CD14-positive monocyte (primary cell): ENCODE results near the gene RNF19B. TPM values are rescaled to one million over a fixed set of nuclear protein-coding genes. Genes with fewer than 3 reads are reported as not detected.

ENCODE experiments used
- DNase-seq, 3 donors: peaks; one replicate each; pipeline ENCODE4 v3.0.0-alpha.2; 2011 to 2022
- H2AFZ ChIP-seq: 2 replicates; pipeline ENCODE4 v1.6.0; 2012; ENCODE audit warnings: mild to moderate bottlenecking, low read depth, low read length, inconsistent platforms; ENCODE audit not compliant: insufficient read depth, poor library complexity, severe bottlenecking
- H3K27ac ChIP-seq, 2 donors: 1 replicate in 1 of 2; 2 replicates in 1 of 2; pipeline ENCODE4 v1.5.1; 2012 to 2013; ENCODE audit warnings: low read length in 2 of 2, control low read depth in 1 of 2, inconsistent platforms in 1 of 2, low read depth in 1 of 2, mild to moderate bottlenecking in 1 of 2
- H3K27me3 ChIP-seq, 2 donors: one replicate each; pipeline versions ENCODE4 v1.6.0 to v1.6.1; 2011 to 2013; ENCODE audit warnings: low read length in 2 of 2; ENCODE audit not compliant: control insufficient read depth in 2 of 2, insufficient read depth in 2 of 2
- H3K36me3 ChIP-seq, 2 donors: replicated peaks in 1 of 2; 1 replicate in 1 of 2; 2 replicates in 1 of 2; pipeline versions ENCODE4 v1.5.1 to v1.6.1; 2012 to 2013; ENCODE audit warnings: low read length in 2 of 2, control low read depth in 1 of 2, inconsistent platforms in 1 of 2, mild to moderate bottlenecking in 1 of 2; ENCODE audit not compliant: insufficient read depth in 2 of 2, control insufficient read depth in 1 of 2
- H3K4me1 ChIP-seq, 2 donors: 1 replicate in 1 of 2; 2 replicates in 1 of 2; pipeline versions ENCODE4 v1.5.1 to v1.6.1; 2012 to 2013; ENCODE audit warnings: low read length in 2 of 2, control low read depth in 1 of 2, inconsistent platforms in 1 of 2, mild to moderate bottlenecking in 1 of 2, moderate library complexity in 1 of 2; ENCODE audit not compliant: insufficient read depth in 2 of 2, control insufficient read depth in 1 of 2
- H3K4me2 ChIP-seq: replicated peaks from 2 replicates; pipeline ENCODE3; 2012; ENCODE audit warnings: low read length, moderate library complexity, mild to moderate bottlenecking; ENCODE audit not compliant: poor library complexity, severe bottlenecking; ENCODE audit errors: extremely low read depth
- H3K4me3 ChIP-seq, 3 experiments: fragments of 200-600 bp in 1 of 3; sonication (generic) in 1 of 3; replicated peaks in 1 of 3; 1 replicate in 2 of 3; 2 replicates in 1 of 3; pipeline ENCODE4 v1.5.1; 2011 to 2013; ENCODE audit warnings: low read length in 3 of 3, mild to moderate bottlenecking in 3 of 3, control low read depth in 2 of 3, low read depth in 2 of 3, inconsistent platforms in 1 of 3, moderate library complexity in 1 of 3
- H3K79me2 ChIP-seq: 2 replicates; pipeline ENCODE4 v1.6.0; 2012; ENCODE audit warnings: mild to moderate bottlenecking, control low read depth, inconsistent platforms, low read length, moderate library complexity; ENCODE audit not compliant: insufficient read depth
- H3K9ac ChIP-seq: 2 replicates; pipeline ENCODE4 v1.6.0; 2017; ENCODE audit warnings: low read length, mild to moderate bottlenecking; ENCODE audit not compliant: insufficient read depth, poor library complexity, severe bottlenecking
- H3K9me3 ChIP-seq, 2 donors: replicated peaks in 1 of 2; 1 replicate in 1 of 2; 2 replicates in 1 of 2; pipeline versions ENCODE4 v1.5.1 to v1.6.1; 2012 to 2013; ENCODE audit warnings: low read length in 2 of 2, control low read depth in 1 of 2; ENCODE audit not compliant: control insufficient read depth in 1 of 2, insufficient read depth in 1 of 2
- H4K20me1 ChIP-seq: 2 replicates; pipeline ENCODE4 v1.6.0; 2012; ENCODE audit warnings: mild to moderate bottlenecking, low read length, control low read depth, moderate library complexity; ENCODE audit not compliant: insufficient read depth
- H3K27ac Mint-ChIP-seq, 7 donors: one replicate each; pipeline ENCODE4 v1.8.0; 2020; ENCODE audit warnings: mild to moderate bottlenecking in 7 of 7, mixed read lengths in 7 of 7, moderate library complexity in 6 of 7, inconsistent platforms in 2 of 7
- H3K27me3 Mint-ChIP-seq, 3 donors: one replicate each; pipeline ENCODE4 v1.8.0; 2021 to 2022; ENCODE audit warnings: low read depth in 3 of 3, mild to moderate bottlenecking in 3 of 3, mixed read lengths in 3 of 3, moderate library complexity in 3 of 3, inconsistent platforms in 1 of 3
- H3K36me3 Mint-ChIP-seq, 2 donors: one replicate each; pipeline ENCODE4 v1.8.0; 2020; ENCODE audit warnings: mixed read lengths in 2 of 2, inconsistent platforms in 1 of 2, mild to moderate bottlenecking in 1 of 2
- H3K4me1 Mint-ChIP-seq: one replicate; pipeline ENCODE4 v1.8.0; 2020; ENCODE audit warnings: mild to moderate bottlenecking, mixed read lengths
- H3K4me3 Mint-ChIP-seq, 2 donors: one replicate each; pipeline ENCODE4 v1.8.0; 2020; ENCODE audit warnings: mild to moderate bottlenecking in 2 of 2, mixed read lengths in 2 of 2, moderate library complexity in 1 of 2
- H3K9me3 Mint-ChIP-seq, 7 donors: one replicate each; pipeline ENCODE4 v1.8.0; 2020 to 2022; ENCODE audit warnings: mixed read lengths in 7 of 7, mild to moderate bottlenecking in 6 of 7, moderate library complexity in 6 of 7, inconsistent platforms in 2 of 7
- WGBS: methylation state at CpG from one replicate; pipeline ENCODE4 v1.1.5; 2013; ENCODE audit warnings: missing lambda C conversion rate; ENCODE audit not compliant: insufficient coverage; 5-methylcytosine and 5-hydroxymethylcytosine counted together
- intact Hi-C, 2 donors: fragments of 100-400 bp; cut with micrococcal nuclease; formaldehyde crosslinking; loops; one replicate each; pipeline versions ENCODE4 v1.15.0 to v1.15.1; 2023
- polyA plus RNA-seq, 3 donors: library from polyadenylated mRNA; depleted of rRNA in 1 of 3; unstranded in 2 of 3; stranded (reverse) in 1 of 3; fragments of 300-500 nt in 2 of 3; fragments of >200 nt in 1 of 3; fragmentation: Illumina TruSeq in 2 of 3; gene quantifications; 1 replicate in 2 of 3; 2 replicates in 1 of 3; pipeline ENCODE4 v1.2.3, GENCODE V29; 2012 to 2021
- TF ChIP-seq, protein P1 (sequence below): fragments of 200-600 bp; IDR thresholded peaks from one replicate; pipeline ENCODE4 v1.8.0; 2022; ENCODE audit warnings: antibody characterized with exemption, mild to moderate bottlenecking

RNF19B gene
- polyA plus RNA-seq, 3 donors, result 4.1 to 106 (median 5.8) TPM

DNA sequence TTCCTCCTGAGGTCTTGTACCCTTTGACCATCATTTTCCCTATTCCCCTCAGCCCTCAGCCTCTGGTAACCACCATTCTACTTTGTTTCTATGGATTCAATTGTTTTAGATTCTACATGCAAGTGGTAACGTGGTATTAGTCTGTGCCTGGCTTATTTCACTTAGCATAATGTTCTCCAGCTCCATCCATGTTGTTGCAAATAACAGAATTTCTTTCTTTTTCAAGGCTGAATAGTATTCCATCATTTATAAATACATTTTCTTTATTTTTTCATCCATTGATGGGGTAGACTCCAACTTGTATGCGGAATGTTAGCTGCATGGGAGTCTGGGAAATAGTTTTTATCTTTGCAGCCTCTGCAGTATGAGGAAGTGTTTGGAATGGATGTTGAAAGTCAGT lies 37.2 kb downstream of the RNF19B start:
- H3K27ac Mint-ChIP-seq, result no peak overlapping the region
- WGBS, result no CpG with 5 or more reads among the region's 2 CpGs
- peaks cover 14% of the 10 kb centered on the region for H3K4me1 Mint-ChIP-seq
- Histone ChIP-seq H3K36me3 (no peaks in the 10 kb centered on the region), H3K4me2 (no peak overlapping the region), H2AFZ (no peak overlapping the region), H3K27ac (no peak overlapping the region), H3K9me3 (peaks cover 0 to 18% of the 10 kb centered on the region in 2 donors), H3K9ac (no peak overlapping the region), H3K27me3 (peaks cover 36 to 48% of the 10 kb centered on the region in 2 donors), H3K4me3 (no peak overlapping the region), H3K4me1 (peaks cover 11 to 12% of the 10 kb centered on the region in 2 donors), H4K20me1 (peaks cover 9% of the 10 kb centered on the region), H3K79me2 (no peaks in the 10 kb centered on the region)
- peak overlapping the region in 1 of 2 donors; percentile 17 for H3K4me3 Mint-ChIP-seq
- peaks cover 0 to 20% (median 8%) of the 10 kb centered on the region in 7 donors for H3K9me3 Mint-ChIP-seq
- intact Hi-C loops, result no loop called here
- H3K36me3 Mint-ChIP-seq, result peaks cover 5 to 9% of the 10 kb centered on the region in 2 donors
- H3K27me3 Mint-ChIP-seq, result peaks cover 42 to 58% (median 47%) of the 10 kb centered on the region in 3 donors
- no peak for DNase-seq
- TF ChIP-seq, protein P1, sequence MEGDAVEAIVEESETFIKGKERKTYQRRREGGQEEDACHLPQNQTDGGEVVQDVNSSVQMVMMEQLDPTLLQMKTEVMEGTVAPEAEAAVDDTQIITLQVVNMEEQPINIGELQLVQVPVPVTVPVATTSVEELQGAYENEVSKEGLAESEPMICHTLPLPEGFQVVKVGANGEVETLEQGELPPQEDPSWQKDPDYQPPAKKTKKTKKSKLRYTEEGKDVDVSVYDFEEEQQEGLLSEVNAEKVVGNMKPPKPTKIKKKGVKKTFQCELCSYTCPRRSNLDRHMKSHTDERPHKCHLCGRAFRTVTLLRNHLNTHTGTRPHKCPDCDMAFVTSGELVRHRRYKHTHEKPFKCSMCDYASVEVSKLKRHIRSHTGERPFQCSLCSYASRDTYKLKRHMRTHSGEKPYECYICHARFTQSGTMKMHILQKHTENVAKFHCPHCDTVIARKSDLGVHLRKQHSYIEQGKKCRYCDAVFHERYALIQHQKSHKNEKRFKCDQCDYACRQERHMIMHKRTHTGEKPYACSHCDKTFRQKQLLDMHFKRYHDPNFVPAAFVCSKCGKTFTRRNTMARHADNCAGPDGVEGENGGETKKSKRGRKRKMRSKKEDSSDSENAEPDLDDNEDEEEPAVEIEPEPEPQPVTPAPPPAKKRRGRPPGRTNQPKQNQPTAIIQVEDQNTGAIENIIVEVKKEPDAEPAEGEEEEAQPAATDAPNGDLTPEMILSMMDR, result no peak

DNA sequence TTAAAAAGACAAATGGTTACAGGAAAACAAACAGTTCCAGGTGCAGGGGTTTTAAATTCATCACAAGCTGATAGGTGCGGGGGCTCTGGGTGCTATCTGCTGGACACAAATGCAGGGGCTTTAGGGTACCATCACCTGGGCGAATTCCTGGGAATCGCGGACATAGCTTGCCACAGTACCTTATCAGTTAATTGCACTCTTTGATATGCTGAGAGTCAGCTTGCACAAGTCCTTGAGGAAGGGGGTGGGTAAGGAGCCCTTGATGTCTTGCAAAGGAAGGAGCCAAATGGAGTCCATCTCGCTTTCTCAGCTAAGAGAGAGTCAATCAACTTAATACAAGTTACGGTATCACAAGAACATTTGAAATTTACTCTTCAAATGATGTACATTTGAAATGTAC lies 38.0 kb downstream of the RNF19B start:
- TF ChIP-seq, protein P1, result no peak
- WGBS, result 100% methylated on average over 1 of the region's 6 CpGs

More for the DNA sequence above, 38.0 kb downstream of the RNF19B start:
- H3K9me3 ChIP-seq, result peaks cover 0 to 18% of the 10 kb centered on the region in 2 donors
- DNase-seq, result no peak
- no peaks in the 10 kb centered on the region for H4K20me1 ChIP-seq
- peaks cover 36 to 52% of the 10 kb centered on the region in 2 donors for H3K27me3 ChIP-seq
- H3K9me3 Mint-ChIP-seq, result peaks cover 0 to 20% (median 8%) of the 10 kb centered on the region in 7 donors
- H3K27ac Mint-ChIP-seq, result no peak overlapping the region
- H3K27me3 Mint-ChIP-seq, result peaks cover 44 to 67% (median 53%) of the 10 kb centered on the region in 3 donors
- intact Hi-C loops, result no loop called here
- peaks cover 11 to 12% of the 10 kb centered on the region in 2 donors for H3K4me1 ChIP-seq
- H2AFZ ChIP-seq, result no peak overlapping the region
- H3K36me3 ChIP-seq, result no peaks in the 10 kb centered on the region
- no peak overlapping the region for H3K4me2 ChIP-seq
- H3K27ac ChIP-seq, result no peak overlapping the region
- peaks cover 14% of the 10 kb centered on the region for H3K4me1 Mint-ChIP-seq
- no peaks in the 10 kb centered on the region for H3K79me2 ChIP-seq
- no peak overlapping the region for H3K4me3 ChIP-seq
- peaks cover 3 to 7% of the 10 kb centered on the region in 2 donors for H3K36me3 Mint-ChIP-seq
- no peak overlapping the region for H3K9ac ChIP-seq
- H3K4me3 Mint-ChIP-seq, result peak overlapping the region in 1 of 2 donors; percentile 31
